Progenitor cell of endocrine pancreas (in vitro differentiated cells): ENCODE data around the gene LRBA. TPM values are rescaled to one million over a fixed set of nuclear protein-coding genes. Genes with fewer than 3 reads are reported as not detected.

ENCODE experiments used
- DNase-seq: peaks from one replicate; pipeline ENCODE4 v3.0.0; 2021; ENCODE audit warnings: low spot score; ENCODE audit not compliant: unreplicated experiment
- H3K27ac Mint-ChIP-seq: 2 replicates; pipeline ENCODE4 v1.8.0; 2021; ENCODE audit warnings: mild to moderate bottlenecking, moderate library complexity, mixed read lengths
- H3K27me3 Mint-ChIP-seq: 2 replicates; pipeline ENCODE4 v1.8.0; 2021; ENCODE audit warnings: mixed read lengths
- H3K36me3 Mint-ChIP-seq: 2 replicates; pipeline ENCODE4 v1.8.0; 2022; ENCODE audit warnings: mixed read lengths; ENCODE audit not compliant: insufficient read depth
- H3K4me1 Mint-ChIP-seq: 2 replicates; pipeline ENCODE4 v1.8.0; 2021; ENCODE audit warnings: low read depth, mixed read lengths
- H3K4me3 Mint-ChIP-seq: 2 replicates; pipeline ENCODE4 v1.8.0; 2021; ENCODE audit warnings: low read depth, mild to moderate bottlenecking, moderate library complexity, mixed read lengths
- H3K9me3 Mint-ChIP-seq: 2 replicates; pipeline ENCODE4 v1.8.0; 2021; ENCODE audit warnings: low read depth, mixed read lengths
- total RNA-seq: library from RNA; stranded (reverse); gene quantifications from 2 replicates; pipeline ENCODE4 v1.2.1, GENCODE V29; 2021
- TF ChIP-seq, protein P1 (sequence below): fragments of 200-600 bp; sonication (generic); IDR thresholded peaks from one replicate; pipeline ENCODE4 v1.5.0; 2021; ENCODE audit warnings: antibody characterized with exemption, mild to moderate bottlenecking; ENCODE audit not compliant: unreplicated experiment

The LRBA gene
- total RNA-seq, 1 donor from 2014 or later: 95.2 TPM

DNA sequence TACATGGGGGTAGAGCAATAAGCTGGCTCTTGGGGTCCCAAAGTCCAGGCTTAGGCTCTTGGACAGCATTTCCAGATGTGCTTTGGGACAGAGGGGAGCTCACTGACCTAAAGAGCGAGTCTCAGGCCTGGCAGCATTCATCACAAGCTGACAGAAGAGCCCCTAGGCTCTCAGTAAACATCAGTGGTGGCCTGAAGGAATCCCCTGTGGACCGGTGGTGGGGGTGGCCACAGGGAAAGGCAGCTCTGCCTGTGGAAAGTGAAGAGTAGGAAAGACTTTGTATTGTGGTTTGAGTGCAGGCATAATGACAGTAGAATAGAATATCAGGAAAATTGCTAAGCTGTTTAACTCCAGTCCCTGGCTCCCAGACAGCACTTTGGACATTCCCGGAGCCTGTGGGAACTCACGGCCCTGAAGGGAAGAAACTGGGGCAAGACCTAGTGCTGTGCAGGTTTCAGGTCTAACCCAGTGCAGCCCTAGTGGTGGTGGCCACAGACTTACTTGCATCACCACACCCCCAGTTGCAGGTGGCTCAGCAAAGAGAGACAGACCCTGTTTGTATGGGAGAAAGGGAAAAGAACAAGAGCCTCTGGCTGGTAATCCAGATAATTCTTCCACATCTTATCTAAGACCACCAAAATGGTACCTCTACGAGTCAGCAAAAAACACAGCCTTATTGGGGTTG is 291.2 kb downstream of the LRBA start:
- Mint-ChIP-seq H3K4me3 (no peak overlapping the region), H3K27ac (no peak overlapping the region), H3K9me3 (peaks cover 18% of the 10 kb centered on the region), H3K36me3 (peaks cover 30% of the 10 kb centered on the region), H3K4me1 (no peaks in the 10 kb centered on the region), H3K27me3 (no peaks in the 10 kb centered on the region)
- TF ChIP-seq, protein P1, sequence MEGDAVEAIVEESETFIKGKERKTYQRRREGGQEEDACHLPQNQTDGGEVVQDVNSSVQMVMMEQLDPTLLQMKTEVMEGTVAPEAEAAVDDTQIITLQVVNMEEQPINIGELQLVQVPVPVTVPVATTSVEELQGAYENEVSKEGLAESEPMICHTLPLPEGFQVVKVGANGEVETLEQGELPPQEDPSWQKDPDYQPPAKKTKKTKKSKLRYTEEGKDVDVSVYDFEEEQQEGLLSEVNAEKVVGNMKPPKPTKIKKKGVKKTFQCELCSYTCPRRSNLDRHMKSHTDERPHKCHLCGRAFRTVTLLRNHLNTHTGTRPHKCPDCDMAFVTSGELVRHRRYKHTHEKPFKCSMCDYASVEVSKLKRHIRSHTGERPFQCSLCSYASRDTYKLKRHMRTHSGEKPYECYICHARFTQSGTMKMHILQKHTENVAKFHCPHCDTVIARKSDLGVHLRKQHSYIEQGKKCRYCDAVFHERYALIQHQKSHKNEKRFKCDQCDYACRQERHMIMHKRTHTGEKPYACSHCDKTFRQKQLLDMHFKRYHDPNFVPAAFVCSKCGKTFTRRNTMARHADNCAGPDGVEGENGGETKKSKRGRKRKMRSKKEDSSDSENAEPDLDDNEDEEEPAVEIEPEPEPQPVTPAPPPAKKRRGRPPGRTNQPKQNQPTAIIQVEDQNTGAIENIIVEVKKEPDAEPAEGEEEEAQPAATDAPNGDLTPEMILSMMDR: no peak
- DNase-seq: no peak

DNA sequence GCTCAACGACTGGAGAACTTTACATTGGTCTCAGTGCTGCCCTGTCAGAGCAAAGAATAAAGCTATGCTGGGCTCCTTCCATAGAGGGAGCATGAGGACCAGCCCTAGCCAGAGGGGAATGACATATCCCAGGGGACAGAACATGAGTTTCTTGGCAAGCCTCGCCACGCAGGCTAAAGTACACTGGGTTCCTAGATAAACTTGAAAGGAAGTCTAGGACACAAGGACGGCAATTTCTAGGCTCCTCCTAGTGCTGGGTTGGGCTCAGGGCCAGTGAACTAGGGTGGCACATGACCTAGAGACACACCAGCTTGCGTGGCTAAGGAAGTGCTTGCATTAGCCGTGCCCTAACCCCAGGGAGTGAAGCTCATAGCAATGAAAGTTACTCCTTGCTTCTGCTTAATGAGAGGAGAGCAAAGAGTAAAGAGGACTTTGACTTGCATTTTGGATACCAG is 292.1 kb downstream of the LRBA start:
- H3K9me3 Mint-ChIP-seq: peaks cover 13% of the 10 kb centered on the region
- H3K4me1 Mint-ChIP-seq: no peaks in the 10 kb centered on the region
- peaks cover 28% of the 10 kb centered on the region for H3K36me3 Mint-ChIP-seq
- TF ChIP-seq, protein P1: no peak
- H3K27me3 Mint-ChIP-seq: no peaks in the 10 kb centered on the region
- H3K4me3 Mint-ChIP-seq: no peak overlapping the region
- no peak overlapping the region for H3K27ac Mint-ChIP-seq
- DNase-seq: no peak

DNA sequence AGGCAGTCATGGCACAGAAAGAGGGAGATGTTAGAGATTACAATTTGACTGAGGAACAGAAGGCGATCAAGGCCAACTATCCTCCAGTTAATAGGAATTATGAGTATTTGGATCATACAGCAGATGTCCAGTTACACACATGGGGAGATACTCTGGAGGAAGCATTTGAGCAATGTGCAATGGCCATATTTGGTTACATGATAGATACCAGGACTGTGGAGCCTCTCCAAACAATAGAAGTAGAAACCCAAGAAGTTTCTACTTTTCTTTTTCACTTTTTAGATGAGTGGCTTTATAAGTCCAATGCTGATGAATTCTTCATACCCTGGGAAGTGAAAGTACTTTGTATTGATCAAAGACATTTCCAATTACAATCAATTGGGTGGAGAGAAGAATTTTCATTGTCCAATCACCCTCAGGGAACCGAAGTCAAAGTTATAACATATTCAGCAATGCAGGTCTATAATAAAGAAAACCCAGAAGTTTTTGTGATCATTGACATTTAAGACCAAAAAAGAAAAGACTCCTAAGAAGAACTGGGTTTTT is 294.0 kb downstream of the LRBA start:
- Mint-ChIP-seq H3K4me1 (no peaks in the 10 kb centered on the region), H3K4me3 (no peak overlapping the region), H3K9me3 (peaks cover 6% of the 10 kb centered on the region), H3K27me3 (no peaks in the 10 kb centered on the region), H3K36me3 (peaks cover 14% of the 10 kb centered on the region), H3K27ac (no peak overlapping the region)
- DNase-seq: no peak
- TF ChIP-seq, protein P1: no peak

DNA sequence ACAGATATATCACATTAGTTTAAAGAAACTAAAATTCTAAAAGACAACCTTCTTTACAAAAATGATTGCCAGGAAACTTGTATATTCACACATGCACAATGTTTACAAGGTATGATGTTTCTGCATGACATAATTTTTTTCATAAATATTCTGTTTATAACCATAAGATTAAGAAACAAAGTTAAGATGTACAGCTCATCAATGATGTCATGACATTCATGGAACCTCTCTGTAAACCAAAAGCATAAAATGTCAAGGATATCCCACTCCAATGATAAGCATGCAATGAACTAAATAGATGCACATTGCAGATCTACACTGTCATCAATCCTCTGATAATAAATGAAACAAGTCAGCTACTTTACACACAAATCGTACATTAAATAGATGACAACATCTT is 297.1 kb downstream of the LRBA start:
- H3K36me3 Mint-ChIP-seq: peaks cover 4% of the 10 kb centered on the region

More for the DNA sequence above, 297.1 kb downstream of the LRBA start:
- H3K27ac Mint-ChIP-seq: no peak overlapping the region
- H3K9me3 Mint-ChIP-seq: no peaks in the 10 kb centered on the region
- no peak overlapping the region for H3K4me3 Mint-ChIP-seq
- no peaks in the 10 kb centered on the region for H3K27me3 Mint-ChIP-seq
- H3K4me1 Mint-ChIP-seq: peaks cover 14% of the 10 kb centered on the region
- TF ChIP-seq, protein P1: no peak
- no peak for DNase-seq
